GM12801 (cell line): ENCODE results near the gene GLIS1.

Source experiments
- TF ChIP-seq, protein P1 (sequence below): IDR thresholded peaks from one replicate; pipeline ENCODE4 v1.5.1; 2011; ENCODE audit warnings: control low read depth; ENCODE audit not compliant: insufficient read length; ENCODE audit errors: extremely low read depth

Gene GLIS1

DNA sequence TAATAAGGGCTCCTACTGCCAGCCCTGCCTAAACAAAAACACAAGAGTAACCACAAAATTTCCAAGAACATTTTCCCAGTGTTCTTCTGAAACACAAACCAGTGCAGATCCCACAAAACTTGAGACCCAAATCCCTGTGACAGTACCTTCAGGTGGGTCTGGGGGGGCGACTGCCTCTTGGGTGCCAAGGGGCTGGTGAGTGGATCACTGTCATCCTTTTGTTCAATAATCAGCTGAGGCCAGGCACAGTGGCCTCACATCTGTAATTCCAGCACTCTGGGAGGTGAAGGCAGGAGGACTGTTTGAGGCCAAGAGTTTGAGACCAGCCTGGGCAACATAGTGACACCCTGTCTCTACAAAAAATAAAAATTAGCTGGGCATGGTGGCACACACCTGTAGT is 87.6 kb downstream of the GLIS1 start:
- TF ChIP-seq, protein P1, sequence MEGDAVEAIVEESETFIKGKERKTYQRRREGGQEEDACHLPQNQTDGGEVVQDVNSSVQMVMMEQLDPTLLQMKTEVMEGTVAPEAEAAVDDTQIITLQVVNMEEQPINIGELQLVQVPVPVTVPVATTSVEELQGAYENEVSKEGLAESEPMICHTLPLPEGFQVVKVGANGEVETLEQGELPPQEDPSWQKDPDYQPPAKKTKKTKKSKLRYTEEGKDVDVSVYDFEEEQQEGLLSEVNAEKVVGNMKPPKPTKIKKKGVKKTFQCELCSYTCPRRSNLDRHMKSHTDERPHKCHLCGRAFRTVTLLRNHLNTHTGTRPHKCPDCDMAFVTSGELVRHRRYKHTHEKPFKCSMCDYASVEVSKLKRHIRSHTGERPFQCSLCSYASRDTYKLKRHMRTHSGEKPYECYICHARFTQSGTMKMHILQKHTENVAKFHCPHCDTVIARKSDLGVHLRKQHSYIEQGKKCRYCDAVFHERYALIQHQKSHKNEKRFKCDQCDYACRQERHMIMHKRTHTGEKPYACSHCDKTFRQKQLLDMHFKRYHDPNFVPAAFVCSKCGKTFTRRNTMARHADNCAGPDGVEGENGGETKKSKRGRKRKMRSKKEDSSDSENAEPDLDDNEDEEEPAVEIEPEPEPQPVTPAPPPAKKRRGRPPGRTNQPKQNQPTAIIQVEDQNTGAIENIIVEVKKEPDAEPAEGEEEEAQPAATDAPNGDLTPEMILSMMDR: no peak

DNA sequence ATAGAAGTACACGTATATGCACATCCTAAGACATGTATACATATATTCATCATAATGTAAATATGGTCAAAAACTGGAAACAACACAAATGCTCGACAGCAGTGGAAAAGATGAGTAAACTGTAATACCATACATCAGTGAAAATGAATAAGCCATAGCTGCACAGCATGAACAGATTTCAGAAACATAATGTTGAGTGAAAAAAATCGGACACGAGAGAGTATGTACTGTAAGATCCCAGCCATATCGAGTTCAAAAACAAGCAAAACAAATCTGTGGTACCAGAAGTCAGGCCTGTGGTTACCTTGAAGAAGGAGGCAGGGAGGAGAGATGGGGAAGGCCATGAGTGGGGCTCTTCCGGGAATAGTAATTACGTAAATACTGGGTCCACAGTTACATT is 90.4 kb downstream of the GLIS1 start:
- TF ChIP-seq, protein P1: no peak

DNA sequence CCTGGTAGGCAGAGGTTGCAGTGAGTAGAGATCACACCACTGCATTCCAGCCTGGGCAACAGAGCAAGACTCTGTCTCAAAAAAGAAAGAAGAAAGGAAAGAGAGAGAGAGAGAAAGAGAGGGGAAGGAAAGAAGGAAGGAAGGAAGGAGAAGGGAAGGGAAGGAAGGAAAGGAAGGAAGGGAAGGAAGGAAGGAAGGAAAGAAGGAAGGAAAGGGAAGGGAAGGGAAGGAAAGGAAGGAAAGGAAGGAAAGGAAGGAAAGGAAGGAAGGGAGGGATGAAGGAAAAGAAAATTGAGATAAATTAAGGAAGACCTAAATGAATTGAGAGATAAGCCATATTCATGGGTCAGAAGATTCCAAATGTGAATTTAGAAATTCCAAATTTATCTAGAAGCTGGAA is 92.2 kb downstream of the GLIS1 start:
- TF ChIP-seq, protein P1: no peak

DNA sequence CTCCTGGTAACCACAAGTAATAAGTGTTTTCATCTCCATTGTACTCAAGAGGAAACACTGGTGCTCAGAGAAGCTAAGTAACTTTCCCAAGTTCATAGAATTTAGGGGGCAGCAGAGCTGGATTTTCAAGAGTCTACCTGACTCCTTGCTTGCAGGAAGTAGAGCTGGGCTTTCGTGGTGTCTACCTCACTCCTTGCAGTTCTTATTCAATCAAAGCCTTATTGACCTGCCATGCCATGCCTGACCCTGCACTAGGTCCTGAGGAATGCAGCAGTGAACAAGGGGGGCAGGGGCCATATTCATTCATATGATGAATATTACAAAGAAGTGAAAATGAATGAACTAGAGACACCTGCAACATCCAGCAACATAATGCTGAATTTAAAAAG is 93.3 kb downstream of the GLIS1 start:
- TF ChIP-seq, protein P1: no peak

DNA sequence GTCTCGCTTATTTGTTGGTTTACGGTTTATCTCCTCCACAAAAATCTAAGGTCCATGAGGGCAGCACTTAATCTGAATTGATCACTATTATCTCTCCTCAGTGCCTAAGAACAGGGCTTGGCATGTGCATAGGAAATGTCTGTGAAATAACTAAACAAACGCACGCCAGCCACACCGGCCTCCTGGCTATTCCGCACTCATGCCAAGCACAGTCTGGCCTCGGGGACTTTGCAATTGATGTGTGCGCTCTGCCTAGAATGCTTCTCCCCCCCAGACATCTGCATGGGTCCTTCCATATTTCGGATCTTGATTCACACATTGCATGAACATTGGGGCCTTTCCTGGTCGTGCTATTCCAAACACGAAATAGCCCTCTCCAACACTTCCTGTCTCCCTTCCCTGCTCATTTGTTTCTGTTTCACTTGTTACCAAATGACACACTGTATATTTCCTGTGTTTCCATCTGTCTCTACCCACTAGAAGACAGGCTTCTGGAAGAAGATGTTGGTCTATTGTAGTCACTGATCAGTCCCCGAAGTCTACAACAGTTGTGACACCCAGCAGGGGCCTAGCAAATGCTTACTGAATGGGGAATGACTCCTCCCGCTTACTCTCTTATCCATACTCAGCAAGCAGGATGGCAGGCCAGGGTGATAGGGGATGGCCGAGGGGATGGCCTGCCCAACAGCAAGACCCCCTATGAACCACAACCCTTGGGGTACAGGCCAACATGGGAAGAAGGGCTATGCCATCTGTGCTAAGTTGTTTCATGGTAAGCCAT is 93.9 kb downstream of the GLIS1 start:
- TF ChIP-seq, protein P1: no peak

DNA sequence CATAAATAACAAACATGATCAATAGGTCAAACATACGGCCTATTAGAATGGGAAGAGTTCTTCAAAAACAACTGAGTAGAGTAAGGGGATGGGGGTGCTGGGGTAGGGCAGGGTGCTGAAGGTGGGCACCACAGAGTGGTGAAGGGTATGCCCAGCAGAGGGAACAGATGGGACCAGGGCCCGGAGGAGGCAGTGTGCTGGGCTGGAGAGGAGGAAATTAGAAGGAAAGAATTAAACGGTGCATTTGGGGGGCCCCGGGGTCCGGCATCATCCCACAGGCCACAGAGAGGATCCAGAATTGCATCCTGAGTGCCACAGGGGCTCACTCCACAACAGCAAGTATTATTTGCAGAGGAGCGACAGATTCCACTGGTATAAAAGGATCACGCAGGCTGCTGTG is 94.5 kb downstream of the GLIS1 start:
- TF ChIP-seq, protein P1: no peak

DNA sequence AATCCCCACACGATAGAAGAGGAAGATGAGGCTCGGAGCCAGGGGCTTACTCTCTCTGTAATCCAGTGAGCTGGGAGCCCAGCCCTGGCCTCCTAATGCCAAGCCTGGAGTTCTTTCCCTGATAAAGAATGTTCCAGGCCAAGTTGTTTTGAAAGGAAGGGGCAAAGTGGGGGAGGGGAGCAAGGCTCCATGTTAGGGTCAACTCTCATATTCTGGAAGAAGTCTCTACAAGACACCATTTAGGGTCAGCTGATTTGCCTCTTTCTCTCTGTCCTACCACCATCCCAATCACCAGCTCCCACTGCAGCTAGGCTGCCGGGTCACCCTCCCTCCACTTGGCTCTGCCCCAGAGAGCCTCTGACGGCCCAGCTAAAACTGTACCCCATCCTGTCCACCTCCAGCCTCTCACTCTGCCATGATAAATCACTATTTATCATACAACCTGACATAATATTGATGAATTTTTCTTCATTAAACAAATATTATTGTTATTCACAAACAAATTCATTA is 95.0 kb downstream of the GLIS1 start:
- TF ChIP-seq, protein P1: no peak
